HG02798 (cell line): ENCODE measurements around the gene CALHM5.

Experiments used
- ATAC-seq: cut with Tn5 transposase; IDR thresholded peaks from one replicate; pipeline ENCODE4 v1.9.1; 2021; ENCODE audit warnings: mild to moderate bottlenecking; ENCODE audit not compliant: unreplicated experiment, poor library complexity

The CALHM5 gene

GRCh38 chr6:116572162-116572561 is 60.7 kb downstream of the CALHM5 start:
- no peak for ATAC-seq
